HG03342 (cell line): Measurements from ENCODE around the gene TMEM14A.

Source experiments
- ATAC-seq: cut with Tn5 transposase; IDR thresholded peaks from one replicate; pipeline ENCODE4 v1.9.1; 2021; ENCODE audit warnings: mild to moderate bottlenecking, moderate library complexity; ENCODE audit not compliant: unreplicated experiment

Gene TMEM14A, protein sequence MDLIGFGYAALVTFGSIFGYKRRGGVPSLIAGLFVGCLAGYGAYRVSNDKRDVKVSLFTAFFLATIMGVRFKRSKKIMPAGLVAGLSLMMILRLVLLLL

DNA sequence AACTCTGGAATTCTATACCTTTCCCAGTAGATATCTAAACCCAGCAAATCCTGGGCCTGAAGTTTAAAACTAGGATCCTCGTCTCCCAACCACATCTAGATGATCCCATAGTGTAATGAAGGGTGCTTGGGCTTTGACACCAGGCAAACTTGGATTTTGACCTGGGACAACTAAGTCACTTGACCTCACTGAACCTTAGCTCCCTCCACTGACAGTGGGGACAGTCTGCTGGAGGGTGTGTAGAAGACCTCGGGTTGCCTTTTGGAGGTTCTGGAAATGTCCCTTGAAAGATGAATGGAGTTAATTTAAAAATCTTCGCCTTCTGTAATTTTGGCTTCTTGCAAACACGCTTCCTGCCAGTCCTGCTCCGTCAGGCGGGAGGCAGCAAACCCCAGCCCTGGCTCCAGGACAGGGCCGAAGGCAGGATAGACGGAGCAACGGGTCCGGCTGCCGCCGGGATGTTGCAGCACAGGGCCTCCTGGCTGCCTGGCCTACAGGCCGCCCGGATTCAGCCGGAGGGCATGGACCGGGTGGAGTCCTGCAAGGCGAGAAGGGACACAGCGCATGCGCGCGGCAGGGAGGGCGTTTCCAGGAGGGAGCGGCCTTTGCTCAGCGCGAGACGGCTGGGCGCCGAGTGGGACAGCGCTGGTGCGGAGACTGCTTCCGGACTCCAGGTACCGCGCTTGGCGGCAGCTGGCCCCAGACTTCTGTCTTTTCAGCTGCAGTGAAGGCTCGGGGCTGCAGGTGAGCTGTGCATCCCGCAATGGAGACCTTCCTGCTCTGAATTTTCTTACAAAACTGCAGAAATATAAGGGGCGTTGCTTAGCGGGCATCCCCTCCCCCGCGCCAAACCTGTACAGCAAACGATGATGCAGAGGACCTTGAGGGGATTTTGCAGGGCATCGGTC is at the start of gene TMEM14A:
TSS of gene TMEM14A (plus strand) at position 612 of the 908 bp plus-strand sequence. CDS start 5,990 bp downstream, outside the sequence.
- peak; percentile 97 for ATAC-seq

DNA sequence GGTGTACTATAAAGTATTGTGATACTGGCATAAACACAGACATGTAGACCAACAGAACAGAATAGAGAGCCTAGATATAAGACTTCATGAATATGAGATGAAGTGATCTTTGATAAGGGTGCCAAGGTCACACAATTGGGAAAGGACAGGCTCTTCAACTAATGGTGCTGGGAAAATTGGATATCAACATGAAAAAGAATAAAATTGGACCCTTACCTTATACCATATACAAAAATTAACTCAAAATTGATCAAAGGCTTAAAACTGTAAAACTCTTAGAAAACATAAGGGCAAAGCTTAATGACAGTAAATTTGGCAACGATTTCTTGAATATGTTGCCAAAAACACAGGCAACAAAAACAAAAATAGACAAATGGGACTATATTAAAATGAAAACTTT is 49.3 kb upstream of the TMEM14A start:
- ATAC-seq, result no peak

DNA sequence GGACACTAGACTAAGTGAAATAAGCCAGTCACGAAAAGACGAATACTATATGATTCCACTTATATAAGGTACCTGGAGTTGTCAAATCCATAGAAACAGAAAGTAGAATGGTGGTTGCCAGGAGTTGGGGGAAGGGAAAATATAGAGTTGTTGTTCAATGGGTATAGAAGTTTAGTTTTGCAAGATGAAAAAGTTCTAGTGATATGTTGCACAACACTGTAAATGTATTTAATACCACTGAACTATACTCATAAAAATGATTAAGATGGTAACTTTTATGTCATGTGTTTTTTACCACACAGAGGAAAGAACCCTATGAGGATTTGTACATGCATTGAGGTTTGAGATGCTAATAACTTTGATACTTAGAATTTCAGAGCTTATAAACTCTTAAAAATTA is 48.1 kb upstream of the TMEM14A start:
- no peak for ATAC-seq

DNA sequence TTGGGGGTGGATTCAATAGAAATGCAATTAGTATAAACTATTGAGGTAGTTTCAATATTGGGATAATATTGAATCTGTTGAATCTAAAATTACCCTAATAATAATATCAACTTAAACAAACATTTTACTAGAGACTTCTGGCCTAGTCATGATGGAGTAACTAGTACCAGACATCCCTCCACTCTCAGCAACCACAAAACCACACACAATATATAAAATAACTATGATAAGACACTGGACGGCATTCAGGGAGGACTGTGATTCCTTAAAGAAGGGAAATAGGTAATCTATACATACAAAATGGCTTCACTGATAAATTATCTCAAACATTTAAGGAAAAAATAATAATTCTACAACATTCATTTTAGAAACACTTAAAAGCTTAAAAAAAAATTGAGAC is 38.9 kb upstream of the TMEM14A start:
- ATAC-seq, result no peak

DNA sequence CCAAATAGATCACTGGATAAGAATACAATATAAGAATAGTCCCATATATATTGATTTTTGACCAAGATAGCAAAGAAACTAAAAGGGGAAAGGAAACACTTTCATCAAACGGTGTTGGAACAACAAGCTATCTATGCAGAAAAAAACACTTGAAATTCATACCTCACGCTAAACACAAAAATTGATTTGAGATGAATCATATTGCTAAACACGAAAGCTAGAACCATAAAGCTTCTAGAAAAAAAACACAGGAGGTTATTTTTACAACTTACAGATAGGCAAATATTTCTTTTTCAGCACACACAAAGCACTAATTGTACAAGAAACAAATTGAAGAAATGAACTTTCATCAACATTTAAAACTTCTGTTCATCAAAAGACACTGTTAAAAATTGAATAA is 36.7 kb upstream of the TMEM14A start:
- ATAC-seq, result no peak

DNA sequence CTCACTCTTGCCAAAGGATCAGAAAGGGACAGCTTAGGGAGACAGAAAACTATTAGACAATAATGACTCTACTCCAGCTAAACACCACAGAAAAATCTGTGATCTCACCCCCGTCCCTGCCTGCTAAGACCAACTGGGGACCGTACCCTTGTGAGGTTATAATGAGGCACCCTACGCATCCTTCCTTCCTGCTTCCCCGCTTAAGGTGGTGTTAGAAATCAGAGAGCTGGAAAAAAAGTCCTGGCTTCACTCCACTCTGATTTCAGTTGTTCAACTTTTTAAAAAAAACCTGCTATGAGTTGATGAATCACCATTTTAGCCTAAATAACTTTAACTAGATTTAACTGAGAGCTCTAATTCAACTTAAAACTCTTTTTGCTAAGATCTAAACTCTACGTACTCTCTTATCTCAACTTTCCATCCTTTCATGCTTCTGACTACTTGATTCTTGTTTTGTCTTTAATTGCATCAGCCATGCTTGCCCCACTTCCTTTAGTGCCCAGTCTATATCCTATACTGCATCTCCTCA is 35.8 kb upstream of the TMEM14A start:
- ATAC-seq, result no peak

DNA sequence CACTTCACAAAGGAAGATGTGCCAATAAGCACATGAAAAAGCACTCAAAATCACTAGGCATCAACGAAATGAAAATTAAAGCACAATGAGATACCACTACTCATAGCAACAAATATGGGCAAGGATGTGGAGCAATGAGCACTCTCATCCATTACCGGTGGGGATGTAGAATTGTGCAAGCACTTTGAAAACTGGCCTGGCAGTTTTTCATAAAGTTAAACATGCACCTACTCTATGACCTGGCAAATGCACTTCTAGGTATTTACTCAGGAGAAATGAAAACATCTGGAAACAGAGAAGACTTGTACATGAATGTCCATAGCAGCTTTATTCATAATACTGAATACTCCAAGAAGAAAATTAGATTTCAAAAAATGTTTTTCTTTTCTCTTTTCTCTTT is 34.1 kb upstream of the TMEM14A start:
- ATAC-seq, result no peak

DNA sequence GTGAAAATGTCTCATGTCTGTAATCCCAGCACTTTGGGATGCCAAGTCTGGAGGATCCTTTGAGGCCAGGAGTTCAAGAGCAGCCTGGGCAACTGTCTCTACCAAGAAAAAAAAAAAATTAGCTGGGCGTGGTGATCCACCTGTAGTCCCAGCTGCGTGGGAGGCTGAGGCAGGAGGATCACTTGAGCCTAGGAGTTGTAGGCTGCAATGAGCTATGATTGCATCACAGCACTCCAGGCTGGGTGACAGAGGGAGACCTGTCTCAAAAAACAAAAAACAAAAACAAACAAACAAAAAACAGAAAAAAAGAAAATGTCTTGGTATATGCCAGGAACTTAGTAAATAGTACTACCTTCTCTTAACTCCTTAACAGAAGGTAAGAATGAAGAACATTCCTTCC is 31.4 kb upstream of the TMEM14A start:
- no peak for ATAC-seq

DNA sequence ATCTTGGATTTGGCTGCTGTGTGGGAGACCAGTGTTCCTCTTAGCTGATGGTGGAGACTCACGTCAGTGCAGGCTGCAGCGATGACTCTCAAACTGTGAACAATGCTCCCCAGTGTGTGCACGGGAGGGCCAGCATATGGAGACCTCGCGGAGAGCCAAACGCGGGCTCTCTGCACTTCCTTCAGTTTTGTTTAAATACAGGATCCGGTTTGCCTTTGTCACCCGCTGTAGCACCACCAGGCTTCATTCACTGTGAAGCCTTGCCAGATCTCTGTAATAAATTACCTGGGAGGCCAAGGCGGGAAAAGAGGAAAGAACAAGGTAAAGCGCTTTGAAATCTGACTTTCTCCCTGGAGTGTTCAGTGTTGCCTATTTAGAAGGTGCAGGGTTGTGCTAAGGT is 30.7 kb upstream of the TMEM14A start:
- ATAC-seq, result no peak

DNA sequence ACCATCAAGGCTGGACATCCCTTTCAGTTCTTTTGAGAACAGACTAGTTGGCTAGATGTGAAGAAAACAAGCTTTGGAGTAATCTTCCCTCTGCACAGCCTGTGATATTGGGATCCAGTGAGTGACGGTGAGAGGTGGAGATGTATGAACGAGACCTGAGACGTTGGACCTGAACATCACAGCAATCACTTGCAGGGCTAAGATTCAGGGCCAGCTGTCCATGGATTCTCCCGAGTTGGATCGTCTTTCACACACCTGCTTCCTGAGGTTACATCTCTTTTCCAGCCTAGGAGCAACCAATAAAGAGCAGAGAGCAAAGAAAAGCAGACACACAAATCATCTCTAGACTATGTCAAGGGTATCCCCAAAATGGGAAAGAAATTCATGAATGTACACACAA is 30.0 kb upstream of the TMEM14A start:
- ATAC-seq, result no peak

DNA sequence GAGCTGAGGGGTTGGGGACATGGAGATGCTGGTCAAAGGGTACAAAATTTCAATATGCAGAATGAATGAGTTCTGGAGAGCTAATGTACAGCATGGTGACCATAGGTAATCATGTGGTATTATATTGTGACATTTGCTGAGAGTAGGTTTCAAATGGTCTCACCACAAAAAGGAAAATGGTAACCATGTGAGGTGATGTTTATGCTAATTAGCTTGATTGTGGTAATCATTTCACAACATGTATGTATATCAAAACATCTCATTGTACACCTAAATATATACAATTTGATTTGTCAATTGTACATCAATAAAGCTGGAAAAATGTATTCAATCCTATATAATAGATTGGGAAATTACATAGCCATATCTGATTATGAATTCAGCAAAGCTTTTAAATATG is 29.5 kb upstream of the TMEM14A start:
- no peak for ATAC-seq

DNA sequence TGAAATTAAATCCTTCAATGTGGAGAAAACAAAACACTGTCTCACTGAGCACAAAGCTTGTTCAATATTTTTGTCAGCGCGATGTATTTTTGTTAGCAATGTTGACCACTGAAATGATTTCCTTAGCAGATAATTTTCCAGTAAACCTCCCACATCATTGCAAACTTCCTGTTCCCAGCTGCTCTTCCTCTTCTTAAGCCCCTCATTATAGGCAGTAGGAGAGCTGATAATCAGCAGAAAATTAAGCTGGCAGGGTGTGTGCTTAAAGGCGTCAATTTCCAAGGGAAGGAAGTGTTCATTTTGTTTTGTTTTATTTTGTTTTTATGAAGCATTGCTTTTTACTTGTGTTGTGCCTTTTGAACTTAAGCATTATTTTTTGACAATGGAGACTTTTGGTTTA is 29.1 kb upstream of the TMEM14A start:
- ATAC-seq, result no peak

DNA sequence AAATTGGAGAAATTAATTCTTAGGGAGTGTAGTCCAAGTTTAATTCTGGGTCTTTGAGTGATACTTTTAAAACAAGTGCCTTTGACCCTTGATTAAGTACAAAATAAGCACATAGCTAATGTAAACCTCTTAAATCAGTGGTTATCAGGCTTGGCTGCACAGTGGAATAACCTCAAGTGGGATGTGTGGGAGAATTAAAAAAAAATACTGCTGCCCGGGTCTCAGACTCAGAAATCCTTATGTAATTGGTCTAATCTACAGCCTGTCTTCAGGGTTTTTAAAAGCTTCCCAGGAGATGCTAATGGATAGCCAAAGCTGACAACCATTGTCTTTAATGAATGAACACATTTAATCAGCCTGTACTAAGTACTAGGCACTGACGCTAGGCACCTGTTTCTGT is 28.5 kb upstream of the TMEM14A start:
- ATAC-seq, result no peak

DNA sequence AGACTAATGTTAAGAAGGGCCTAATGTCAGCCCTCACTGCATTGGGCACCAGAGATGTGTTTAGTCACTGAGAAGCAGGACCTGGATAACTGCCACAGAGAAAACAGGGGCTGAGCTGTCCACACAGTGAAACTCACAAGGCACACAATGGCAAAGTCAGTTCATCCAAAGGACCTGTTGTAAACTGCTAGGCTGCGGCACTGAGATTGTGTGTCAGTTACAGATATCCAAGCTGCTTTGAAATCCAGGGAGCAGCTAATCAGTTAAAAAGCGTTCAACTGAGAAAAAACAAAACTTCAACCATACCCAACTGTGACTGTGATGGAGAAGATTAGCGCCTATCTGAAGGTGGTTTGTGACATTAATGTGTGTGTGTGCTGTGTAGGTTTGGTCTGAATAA is 27.8 kb upstream of the TMEM14A start:
- ATAC-seq, result no peak

DNA sequence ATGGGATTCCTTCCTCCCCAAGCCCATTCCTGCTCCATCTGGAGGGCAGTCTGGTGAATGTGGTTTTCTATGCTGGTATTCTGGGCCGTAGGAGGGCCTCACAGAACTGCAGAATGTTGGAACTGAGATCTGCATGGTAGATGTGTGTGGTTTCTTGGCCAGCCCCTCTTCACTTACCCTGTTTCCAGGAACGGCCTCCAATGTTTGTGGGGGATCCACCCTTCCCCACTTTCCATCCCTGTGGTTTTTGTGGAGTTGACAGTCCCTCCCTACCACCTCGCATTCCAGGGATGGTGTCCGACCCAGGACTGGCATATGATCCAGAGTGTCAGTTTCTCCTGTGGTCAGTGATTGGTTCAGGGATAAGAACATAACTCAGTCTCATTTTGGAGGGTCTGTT is 26.7 kb upstream of the TMEM14A start:
- no peak for ATAC-seq

DNA sequence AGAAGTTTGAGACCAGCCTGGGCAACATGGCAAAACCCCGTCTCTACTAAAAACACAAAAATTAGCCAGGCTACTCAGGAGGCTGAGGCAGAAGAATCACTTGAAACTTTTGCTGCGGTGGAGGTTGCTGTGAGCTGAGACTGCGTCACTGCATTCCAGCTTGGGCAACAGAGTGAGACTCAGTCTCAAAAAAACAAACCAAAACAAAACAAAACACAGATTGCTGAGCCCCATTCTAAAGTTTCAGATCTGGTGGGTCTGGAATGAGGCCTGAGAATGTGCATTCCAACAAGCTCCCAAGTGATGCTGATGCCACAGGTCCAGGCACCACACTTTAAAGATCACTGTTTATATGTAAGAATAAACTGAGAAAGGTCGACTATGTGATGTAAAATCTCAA is 24.9 kb upstream of the TMEM14A start:
- ATAC-seq, result no peak

DNA sequence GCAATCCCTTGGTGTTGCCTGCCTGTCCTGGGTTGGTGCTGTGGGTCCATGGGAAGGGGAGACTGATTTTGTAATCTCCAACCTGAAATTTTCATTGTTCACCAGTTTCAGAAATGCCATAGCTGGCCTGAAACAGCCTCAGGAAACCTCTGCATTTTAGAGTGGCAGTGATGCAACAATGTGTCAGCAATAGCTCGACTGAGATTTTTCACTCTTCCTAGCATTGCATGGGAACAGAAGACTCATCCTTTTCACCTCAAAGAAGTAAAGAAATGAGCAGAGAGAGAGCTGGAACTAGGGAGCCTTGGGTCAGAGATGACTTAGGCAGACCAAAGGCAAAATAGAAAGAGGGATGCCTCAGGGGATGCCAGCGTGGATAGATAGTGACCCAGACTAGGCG is 23.7 kb upstream of the TMEM14A start:
- no peak for ATAC-seq

DNA sequence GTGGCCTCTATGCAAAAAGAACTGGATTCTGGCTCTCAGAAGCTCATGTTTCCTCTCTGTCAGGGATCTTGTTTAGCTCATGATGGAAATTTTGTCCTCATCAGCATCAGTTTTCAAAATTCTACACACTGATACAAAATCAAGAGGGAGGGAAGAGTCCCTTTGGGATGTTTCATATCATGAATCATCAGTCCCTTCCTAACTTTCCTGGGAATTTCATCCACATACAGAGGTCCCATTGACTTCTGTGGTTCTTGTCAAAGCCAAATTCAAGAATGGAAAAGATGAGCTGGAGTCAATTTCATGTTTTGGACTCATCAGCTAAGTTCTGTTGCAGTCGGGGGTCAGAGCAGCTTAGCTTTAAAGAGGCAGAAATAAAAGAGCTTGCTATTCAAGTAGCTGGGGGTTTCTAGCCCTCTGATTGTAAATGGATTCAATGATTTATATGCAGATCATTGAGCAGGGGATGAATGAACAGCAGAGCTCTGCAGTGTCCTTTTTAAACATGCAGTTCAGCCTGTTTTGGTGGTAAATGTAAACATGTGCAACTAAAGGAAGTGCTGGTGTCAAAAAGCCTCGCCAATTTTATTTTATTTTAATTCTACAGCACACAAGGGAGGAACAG is 21.3 kb upstream of the TMEM14A start:
- ATAC-seq, result no peak

DNA sequence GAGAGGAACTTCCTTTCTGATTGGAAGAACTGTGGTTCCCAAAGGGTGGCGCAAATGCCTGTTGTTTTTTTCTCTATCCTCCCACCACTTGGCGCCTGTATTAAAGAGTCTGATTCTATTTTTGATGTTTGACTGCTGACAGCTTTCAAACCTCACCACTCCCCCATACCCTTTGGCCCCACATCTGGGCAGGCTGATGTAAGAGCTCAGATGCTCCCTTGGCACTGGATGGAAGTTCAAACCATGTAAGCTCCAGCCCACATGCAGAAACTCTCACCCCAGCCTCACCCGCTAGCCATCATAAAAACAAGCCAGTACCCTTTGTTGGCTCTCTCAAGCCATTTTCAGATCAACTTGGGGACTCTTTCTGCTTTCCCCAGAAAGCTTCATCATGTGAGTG is 20.0 kb upstream of the TMEM14A start:
- no peak for ATAC-seq

DNA sequence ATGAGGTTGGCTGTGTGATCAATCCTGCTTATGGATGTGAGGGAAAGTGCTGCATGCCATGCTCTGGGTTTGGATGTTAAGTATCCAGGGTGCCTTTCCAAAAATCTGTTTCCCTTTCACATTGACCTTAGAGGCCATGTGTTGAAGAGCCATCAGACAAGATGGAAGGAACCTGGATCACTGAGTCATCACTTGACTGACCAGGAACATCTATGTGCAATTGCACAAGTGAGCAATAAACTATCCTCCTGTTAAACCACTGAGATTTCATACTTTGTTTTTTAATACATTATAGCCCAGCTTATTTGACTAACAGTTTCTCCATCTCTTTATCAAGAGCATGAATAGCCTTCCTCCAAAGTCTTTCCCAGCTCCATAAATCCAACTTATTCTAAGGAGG is 17.8 kb upstream of the TMEM14A start:
- ATAC-seq, result no peak

DNA sequence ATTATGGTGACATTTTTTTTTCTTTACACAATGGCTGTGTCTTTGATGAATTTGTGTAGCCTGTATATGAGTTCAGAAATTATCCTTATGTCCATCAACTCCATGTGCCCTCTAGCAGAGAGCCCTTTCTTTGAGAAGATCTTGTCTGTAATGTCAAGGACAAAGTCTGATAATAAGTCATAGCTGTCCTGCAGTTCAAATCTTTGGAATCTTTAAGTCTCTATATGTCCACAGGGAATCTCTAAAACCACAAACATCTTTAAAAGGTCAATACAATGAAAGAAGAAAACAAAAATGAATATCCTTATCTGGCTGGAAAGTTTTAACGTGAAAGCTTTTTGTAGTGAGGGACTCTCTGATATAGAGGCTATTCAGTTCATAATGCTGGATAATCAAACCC is 16.9 kb upstream of the TMEM14A start:
- ATAC-seq, result no peak

DNA sequence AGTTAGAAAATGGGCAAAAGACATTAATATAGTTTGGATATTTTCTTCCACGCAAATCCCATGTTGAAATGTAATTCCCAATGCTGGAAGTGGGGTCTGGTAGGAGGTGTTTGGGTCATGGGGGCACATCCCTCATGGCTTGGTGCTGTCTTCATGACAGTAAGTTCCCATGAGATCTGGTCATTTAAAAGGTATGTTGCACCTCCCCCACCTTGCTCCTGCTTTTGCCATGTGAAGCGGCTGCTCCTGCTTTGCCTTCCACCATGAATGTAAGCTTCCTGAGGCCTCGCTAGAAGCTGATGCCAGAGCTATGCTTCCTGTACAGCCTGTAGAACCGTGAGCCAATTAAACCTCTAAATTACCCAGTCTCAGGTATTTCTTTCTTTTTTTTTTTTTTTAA is 16.3 kb upstream of the TMEM14A start:
- ATAC-seq, result no peak
